Astrocyte (in vitro differentiated cells and primary cell): ENCODE measurements around the gene ACOT11.

Experiments
- EZH2 ChIP-seq: IDR thresholded peaks from 2 replicates; pipeline ENCODE4 v1.6.1; 2012; ENCODE audit warnings: mild to moderate bottlenecking, low read length, inconsistent platforms; ENCODE audit not compliant: insufficient read depth
- TF ChIP-seq, protein P1 (sequence below): IDR thresholded peaks from 2 replicates; pipeline ENCODE4 v1.5.1; 2011; ENCODE audit warnings: low read depth, mild to moderate bottlenecking, inconsistent platforms, low read length, moderate library complexity; ENCODE audit not compliant: insufficient read depth

DNA sequence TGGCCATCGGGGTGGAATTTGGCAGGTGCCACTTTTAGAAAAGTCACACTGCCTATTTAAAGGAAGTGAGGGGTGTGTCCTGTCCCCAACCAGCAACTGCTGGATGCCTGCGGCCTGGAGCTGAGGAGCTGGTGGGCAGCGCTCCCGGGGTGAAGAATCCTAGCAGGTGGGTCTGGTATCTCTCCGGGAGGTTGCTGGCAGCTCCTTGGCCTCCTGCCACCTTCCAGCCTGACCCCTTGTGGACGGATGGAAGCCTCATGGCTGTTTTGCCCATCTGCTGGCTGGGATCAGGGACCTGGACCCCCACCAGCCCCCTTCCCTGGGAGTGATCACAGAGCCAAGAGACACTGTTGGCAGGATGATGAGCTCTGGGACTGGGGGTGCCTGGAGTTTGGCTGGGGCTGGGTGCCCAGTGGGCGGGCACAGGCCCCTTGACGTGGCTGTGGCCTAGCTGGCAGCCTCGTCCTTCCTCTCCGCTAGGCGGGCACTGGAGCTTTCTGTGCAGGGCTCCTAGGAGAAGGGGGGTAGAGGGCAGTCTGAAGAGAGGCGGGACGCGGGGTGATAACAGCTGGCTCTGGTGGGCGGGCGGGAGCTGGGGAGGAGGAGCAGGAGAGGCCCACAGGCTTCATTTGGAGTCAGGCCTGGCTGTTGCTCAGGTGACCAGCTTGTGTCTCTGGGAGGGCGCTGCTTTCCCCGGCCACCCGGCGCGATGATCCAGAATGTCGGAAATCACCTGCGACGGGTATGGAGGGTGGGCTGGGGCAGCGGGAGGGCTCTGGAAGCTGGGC, at the start of gene ACOT11:
- TF ChIP-seq, protein P1, sequence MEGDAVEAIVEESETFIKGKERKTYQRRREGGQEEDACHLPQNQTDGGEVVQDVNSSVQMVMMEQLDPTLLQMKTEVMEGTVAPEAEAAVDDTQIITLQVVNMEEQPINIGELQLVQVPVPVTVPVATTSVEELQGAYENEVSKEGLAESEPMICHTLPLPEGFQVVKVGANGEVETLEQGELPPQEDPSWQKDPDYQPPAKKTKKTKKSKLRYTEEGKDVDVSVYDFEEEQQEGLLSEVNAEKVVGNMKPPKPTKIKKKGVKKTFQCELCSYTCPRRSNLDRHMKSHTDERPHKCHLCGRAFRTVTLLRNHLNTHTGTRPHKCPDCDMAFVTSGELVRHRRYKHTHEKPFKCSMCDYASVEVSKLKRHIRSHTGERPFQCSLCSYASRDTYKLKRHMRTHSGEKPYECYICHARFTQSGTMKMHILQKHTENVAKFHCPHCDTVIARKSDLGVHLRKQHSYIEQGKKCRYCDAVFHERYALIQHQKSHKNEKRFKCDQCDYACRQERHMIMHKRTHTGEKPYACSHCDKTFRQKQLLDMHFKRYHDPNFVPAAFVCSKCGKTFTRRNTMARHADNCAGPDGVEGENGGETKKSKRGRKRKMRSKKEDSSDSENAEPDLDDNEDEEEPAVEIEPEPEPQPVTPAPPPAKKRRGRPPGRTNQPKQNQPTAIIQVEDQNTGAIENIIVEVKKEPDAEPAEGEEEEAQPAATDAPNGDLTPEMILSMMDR, result no peak
- no peak for TF ChIP-seq EZH2
